ENCODE data around the gene KL. TPM values are rescaled to one million over a fixed set of nuclear protein-coding genes. Genes with fewer than 3 reads are reported as not detected.

Gene KL
- polyA plus RNA-seq, 1 of the 3 experiments (the other 2 are of a cell fraction): 0.02 TPM

- Histone ChIP-seq H3K9ac (no peak overlapping the region), H3F3A (replicated peaks; ENCODE audit: insufficient read depth) (no peaks in the 10 kb centered on the region), H3K4me2 (no peak overlapping the region), H4K20me1 (ENCODE audit: insufficient read depth) (no peaks in the 10 kb centered on the region), H3K27ac (ENCODE audit: low read depth in 2 of 2, low read length in 1 of 2) (no peak overlapping the region), H3K36me3 (replicated peaks in 1 of 2; ENCODE audit: control insufficient read depth in 1 of 2, insufficient read depth in 2 of 2, low read length in 1 of 2) (no peaks in the 10 kb centered on the region), H3K9me3 (no peaks in the 10 kb centered on the region), H3K4me3 (ENCODE audit: low read depth in 2 of 2, low read length in 1 of 2) (no peak overlapping the region), H3K79me2 (ENCODE audit: insufficient read depth) (no peaks in the 10 kb centered on the region), H3K9me2 (no peaks in the 10 kb centered on the region), H3K27me3 (ENCODE audit: insufficient read depth) (no peaks in the 10 kb centered on the region), H3K4me1 (ENCODE audit: control insufficient read depth in 1 of 2, insufficient read depth in 2 of 2, low read depth in 1 of 2, low read length in 1 of 2) (peaks cover 0 to 4% of the 10 kb centered on the region in 2 experiments; a peak in 1 of 4 replicates), H2AFZ (ENCODE audit: low read depth) (no peak overlapping the region)
- ChIA-PET POLR2A (no interaction called here), CTCF (no interaction called here)
- DNase-seq: no peak
- TF ChIP-seq, protein P1, sequence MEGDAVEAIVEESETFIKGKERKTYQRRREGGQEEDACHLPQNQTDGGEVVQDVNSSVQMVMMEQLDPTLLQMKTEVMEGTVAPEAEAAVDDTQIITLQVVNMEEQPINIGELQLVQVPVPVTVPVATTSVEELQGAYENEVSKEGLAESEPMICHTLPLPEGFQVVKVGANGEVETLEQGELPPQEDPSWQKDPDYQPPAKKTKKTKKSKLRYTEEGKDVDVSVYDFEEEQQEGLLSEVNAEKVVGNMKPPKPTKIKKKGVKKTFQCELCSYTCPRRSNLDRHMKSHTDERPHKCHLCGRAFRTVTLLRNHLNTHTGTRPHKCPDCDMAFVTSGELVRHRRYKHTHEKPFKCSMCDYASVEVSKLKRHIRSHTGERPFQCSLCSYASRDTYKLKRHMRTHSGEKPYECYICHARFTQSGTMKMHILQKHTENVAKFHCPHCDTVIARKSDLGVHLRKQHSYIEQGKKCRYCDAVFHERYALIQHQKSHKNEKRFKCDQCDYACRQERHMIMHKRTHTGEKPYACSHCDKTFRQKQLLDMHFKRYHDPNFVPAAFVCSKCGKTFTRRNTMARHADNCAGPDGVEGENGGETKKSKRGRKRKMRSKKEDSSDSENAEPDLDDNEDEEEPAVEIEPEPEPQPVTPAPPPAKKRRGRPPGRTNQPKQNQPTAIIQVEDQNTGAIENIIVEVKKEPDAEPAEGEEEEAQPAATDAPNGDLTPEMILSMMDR (IDR thresholded peaks at IDR 0.05): no peak
- TF ChIP-seq RCOR1 (IDR thresholded peaks at IDR 0.05; ENCODE audit: low read length) (no peak), IRF3 (IDR thresholded peaks at IDR 0.05; ENCODE audit: low read depth, low read length) (no peak), TAF1 (IDR thresholded peaks at IDR 0.05; ENCODE audit: borderline replicate concordance, low read depth, low read length) (no peak), EP300 (IDR thresholded peaks at IDR 0.05; ENCODE audit: borderline replicate concordance in 1 of 2, low read depth in 1 of 2, low read length in 1 of 2) (0 out of 4 replicates have a peak, but pooled peaks of 1 of the 2 experiments have one; percentile 28)
- WGBS (ENCODE audit: low lambda C conversion rate): 62% methylated on average over 2 of the region's 2 CpGs
Observed at GRCh38 chr13:32976912-32977311, 39.3 kb upstream of the KL start.

GRCh38 chr13:32977321-32977720 lies 38.9 kb upstream of the KL start:
- ChIA-PET CTCF (interaction anchor here (0.7 to 0.9 kb wide), 2 partner anchors 212 to 392 kb away, joined by 3 to 4 read pairs; no protein-coding TSS in a partner anchor), POLR2A (no interaction called here)
- Histone ChIP-seq H3K4me2 (no peak overlapping the region), H3K9ac (no peak overlapping the region), H3K9me3 (no peaks in the 10 kb centered on the region), H3K27me3 (ENCODE audit: insufficient read depth) (no peaks in the 10 kb centered on the region), H3K27ac (ENCODE audit: low read depth in 2 of 2, low read length in 1 of 2) (no peak overlapping the region), H2AFZ (ENCODE audit: low read depth) (no peak overlapping the region), H3K4me1 (ENCODE audit: control insufficient read depth in 1 of 2, insufficient read depth in 2 of 2, low read depth in 1 of 2, low read length in 1 of 2) (peaks cover 0 to 4% of the 10 kb centered on the region in 2 experiments; a peak in 1 of 4 replicates), H3K9me2 (no peaks in the 10 kb centered on the region), H3K36me3 (replicated peaks in 1 of 2; ENCODE audit: control insufficient read depth in 1 of 2, insufficient read depth in 2 of 2, low read length in 1 of 2) (no peaks in the 10 kb centered on the region), H4K20me1 (ENCODE audit: insufficient read depth) (no peaks in the 10 kb centered on the region), H3K4me3 (ENCODE audit: low read depth in 2 of 2, low read length in 1 of 2) (no peak overlapping the region), H3F3A (replicated peaks; ENCODE audit: insufficient read depth) (no peaks in the 10 kb centered on the region), H3K79me2 (ENCODE audit: insufficient read depth) (no peaks in the 10 kb centered on the region)
- DNase-seq: no peak
- 68% methylated on average over 7 of the region's 7 CpGs for WGBS (ENCODE audit: low lambda C conversion rate)
- TF ChIP-seq EP300 (IDR thresholded peaks at IDR 0.05; ENCODE audit: borderline replicate concordance in 1 of 2, low read depth in 1 of 2, low read length in 1 of 2) (no peak), SIN3A (IDR thresholded peaks at IDR 0.05; ENCODE audit: borderline replicate concordance, low read depth, low read length) (no peak), GABPA (IDR thresholded peaks at IDR 0.05; ENCODE audit: low read depth) (no peak), CHD2 (IDR thresholded peaks at IDR 0.05; ENCODE audit: low read length, partially characterized antibody) (no peak), YY1 (IDR thresholded peaks at IDR 0.05; ENCODE audit: low read depth) (no peak), GATA2 (CRISPR knock-in tag; IDR thresholded peaks at IDR 0.05) (no peak), IRF3 (IDR thresholded peaks at IDR 0.05; ENCODE audit: low read depth, low read length) (no peak)
- TF ChIP-seq, protein P2, sequence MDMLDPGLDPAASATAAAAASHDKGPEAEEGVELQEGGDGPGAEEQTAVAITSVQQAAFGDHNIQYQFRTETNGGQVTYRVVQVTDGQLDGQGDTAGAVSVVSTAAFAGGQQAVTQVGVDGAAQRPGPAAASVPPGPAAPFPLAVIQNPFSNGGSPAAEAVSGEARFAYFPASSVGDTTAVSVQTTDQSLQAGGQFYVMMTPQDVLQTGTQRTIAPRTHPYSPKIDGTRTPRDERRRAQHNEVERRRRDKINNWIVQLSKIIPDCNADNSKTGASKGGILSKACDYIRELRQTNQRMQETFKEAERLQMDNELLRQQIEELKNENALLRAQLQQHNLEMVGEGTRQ (IDR thresholded peaks at IDR 0.05; ENCODE audit: borderline replicate concordance, low read depth, low read length): no peak
- TF ChIP-seq, protein P3, sequence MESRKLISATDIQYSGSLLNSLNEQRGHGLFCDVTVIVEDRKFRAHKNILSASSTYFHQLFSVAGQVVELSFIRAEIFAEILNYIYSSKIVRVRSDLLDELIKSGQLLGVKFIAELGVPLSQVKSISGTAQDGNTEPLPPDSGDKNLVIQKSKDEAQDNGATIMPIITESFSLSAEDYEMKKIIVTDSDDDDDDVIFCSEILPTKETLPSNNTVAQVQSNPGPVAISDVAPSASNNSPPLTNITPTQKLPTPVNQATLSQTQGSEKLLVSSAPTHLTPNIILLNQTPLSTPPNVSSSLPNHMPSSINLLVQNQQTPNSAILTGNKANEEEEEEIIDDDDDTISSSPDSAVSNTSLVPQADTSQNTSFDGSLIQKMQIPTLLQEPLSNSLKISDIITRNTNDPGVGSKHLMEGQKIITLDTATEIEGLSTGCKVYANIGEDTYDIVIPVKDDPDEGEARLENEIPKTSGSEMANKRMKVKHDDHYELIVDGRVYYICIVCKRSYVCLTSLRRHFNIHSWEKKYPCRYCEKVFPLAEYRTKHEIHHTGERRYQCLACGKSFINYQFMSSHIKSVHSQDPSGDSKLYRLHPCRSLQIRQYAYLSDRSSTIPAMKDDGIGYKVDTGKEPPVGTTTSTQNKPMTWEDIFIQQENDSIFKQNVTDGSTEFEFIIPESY (IDR thresholded peaks at IDR 0.05; ENCODE audit: borderline replicate concordance, low read depth): no peak
- TF ChIP-seq, protein P1 (IDR thresholded peaks at IDR 0.05): no peak

Data from SK-N-SH (cell line).